ENCODE measurements around the gene KIF1A. TPM values are rescaled to one million over a fixed set of nuclear protein-coding genes. Genes with fewer than 3 reads are reported as not detected.

KIF1A gene
- total and polyA plus RNA-seq, 2 donors (not counting 3 experiments of a cell fraction or from before 2014, with no cell fraction given): 0.11 to 0.64 TPM

DNA sequence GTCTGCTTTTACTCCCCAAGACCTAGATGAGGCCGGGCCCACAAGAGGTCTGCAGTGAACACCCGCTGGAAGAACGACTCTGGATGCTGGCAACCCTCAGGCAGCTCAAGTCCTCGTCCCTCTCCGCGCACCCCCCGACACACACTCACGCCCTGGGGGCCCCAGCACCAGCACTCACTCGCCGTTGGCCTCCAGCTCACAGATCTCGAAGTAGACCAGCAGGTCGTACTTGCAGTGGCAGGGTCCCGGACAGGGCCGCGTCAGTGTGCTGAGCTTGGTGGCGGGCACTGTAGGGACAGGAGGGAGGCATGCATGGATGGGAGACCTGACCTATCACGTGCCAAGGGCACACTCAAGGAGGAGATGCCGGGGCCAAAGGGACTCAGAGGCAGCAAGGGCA lies 78.9 kb downstream of the KIF1A start:
- TF ChIP-seq GATA2 (IDR thresholded peaks at IDR 0.05; ENCODE audit: insufficient read depth, insufficient read length, low read depth, low read length): no peak
- no peak for TF ChIP-seq JUN (IDR thresholded peaks at IDR 0.05; ENCODE audit: borderline replicate concordance, insufficient read depth, insufficient read length, low read depth)
- no peak for TF ChIP-seq POLR2AphosphoS5 (IDR thresholded peaks at IDR 0.05; ENCODE audit: insufficient read depth, low read depth, low read length)
- no peaks in the 10 kb centered on the region for H3K27me3 ChIP-seq (ENCODE audit: control insufficient read depth in 2 of 2, insufficient read depth in 2 of 2, low read length in 2 of 2)
- no peak for FAIRE-seq
- intact Hi-C loops (cut with micrococcal nuclease) (no loop called here), dilution Hi-C loops (cut with MboI; ENCODE audit: extremely low pct_ligation_motif_present, low sequenced_read_pairs) (no loop called here)
- no peak overlapping the region for H2AFZ ChIP-seq (ENCODE audit: low read depth, low read length)
- H3K9me1 ChIP-seq (replicated peaks; ENCODE audit: control insufficient read depth, extremely low read depth, insufficient read depth, low read length): no peaks in the 10 kb centered on the region
- no peaks in the 10 kb centered on the region for H3K36me3 ChIP-seq (ENCODE audit: control insufficient read depth in 2 of 2, extremely low read depth in 1 of 2, insufficient read depth in 2 of 2, low read length in 2 of 2)
- H3K4me2 ChIP-seq (ENCODE audit: insufficient read depth, low read length): no peak overlapping the region
- ChIA-PET CTCF (no interaction called here), POLR2A (no interaction called here)
- no peak overlapping the region for H3K9ac ChIP-seq (replicated peaks; ENCODE audit: extremely low read depth, insufficient read depth, low read length)
- DNase-seq (ENCODE audit: low read depth, low spot score): no peak
- H3K4me3 ChIP-seq (replicated peaks in 1 of 3; ENCODE audit: insufficient read depth in 1 of 3, low read depth in 1 of 3, low read length in 3 of 3): no peak overlapping the region
- H3K79me2 ChIP-seq (ENCODE audit: control insufficient read depth, insufficient read depth, low read length): no peaks in the 10 kb centered on the region
- no peak overlapping the region for H3K27ac ChIP-seq (ENCODE audit: insufficient read depth, low read depth, low read length)
- H4K20me1 ChIP-seq (replicated peaks; ENCODE audit: control insufficient read depth, extremely low read depth, insufficient read depth, low read length): no peaks in the 10 kb centered on the region
- BruUV-seq (replicated peaks): no TSS peak
- H3K9me3 ChIP-seq (replicated peaks; ENCODE audit: control insufficient read depth, insufficient read depth, low read length): no peaks in the 10 kb centered on the region
- no peaks in the 10 kb centered on the region for H3K4me1 ChIP-seq (ENCODE audit: control insufficient read depth, extremely low read depth, insufficient read depth, low read length)

DNA sequence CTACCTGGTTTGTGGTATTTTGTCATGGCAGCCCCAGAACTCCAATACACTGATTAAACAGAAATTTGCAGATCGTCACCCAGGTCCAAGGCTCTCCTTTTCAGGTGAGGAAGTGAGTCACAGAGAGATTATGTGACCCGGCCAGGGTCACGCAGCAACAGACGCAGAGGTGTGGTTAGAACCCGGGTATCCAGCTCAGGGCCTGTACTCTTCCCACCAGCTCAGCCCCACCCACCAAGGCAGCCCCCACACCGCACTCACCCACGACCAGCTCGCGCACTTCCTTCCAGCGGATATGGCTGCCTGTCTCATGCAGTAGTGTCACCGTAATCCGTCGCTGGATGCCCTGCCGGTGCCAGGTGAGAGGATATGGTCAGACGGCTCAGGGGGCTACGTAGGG lies 80.2 kb downstream of the KIF1A start:
- DNase-seq (ENCODE audit: low read depth, low spot score): no peak
- H3K27ac ChIP-seq (ENCODE audit: insufficient read depth, low read depth, low read length): no peak overlapping the region
- H3K27me3 ChIP-seq (ENCODE audit: control insufficient read depth in 2 of 2, insufficient read depth in 2 of 2, low read length in 2 of 2): no peaks in the 10 kb centered on the region
- intact Hi-C loops (cut with micrococcal nuclease): no loop called here
- no peaks in the 10 kb centered on the region for H4K20me1 ChIP-seq (replicated peaks; ENCODE audit: control insufficient read depth, extremely low read depth, insufficient read depth, low read length)
- no TSS peak for BruUV-seq (replicated peaks)
- POLR2A ChIA-PET: no interaction called here
- CTCF ChIA-PET: no interaction called here
- no peak overlapping the region for H3K9ac ChIP-seq (replicated peaks; ENCODE audit: extremely low read depth, insufficient read depth, low read length)
- H3K4me2 ChIP-seq (ENCODE audit: insufficient read depth, low read length): no peak overlapping the region
- H2AFZ ChIP-seq (ENCODE audit: low read depth, low read length): no peak overlapping the region
- no peak for FAIRE-seq
- TF ChIP-seq POLR2A (IDR thresholded peaks at IDR 0.05; ENCODE audit: low read depth, low read length) (no peak), JUN (IDR thresholded peaks at IDR 0.05; ENCODE audit: borderline replicate concordance, insufficient read depth, insufficient read length, low read depth) (no peak), GATA2 (IDR thresholded peaks at IDR 0.05; ENCODE audit: insufficient read depth, insufficient read length, low read depth, low read length) (no peak), FOS (IDR thresholded peaks at IDR 0.05; ENCODE audit: borderline replicate concordance, insufficient read depth, low read length) (no peak)
- TF ChIP-seq, protein P1, sequence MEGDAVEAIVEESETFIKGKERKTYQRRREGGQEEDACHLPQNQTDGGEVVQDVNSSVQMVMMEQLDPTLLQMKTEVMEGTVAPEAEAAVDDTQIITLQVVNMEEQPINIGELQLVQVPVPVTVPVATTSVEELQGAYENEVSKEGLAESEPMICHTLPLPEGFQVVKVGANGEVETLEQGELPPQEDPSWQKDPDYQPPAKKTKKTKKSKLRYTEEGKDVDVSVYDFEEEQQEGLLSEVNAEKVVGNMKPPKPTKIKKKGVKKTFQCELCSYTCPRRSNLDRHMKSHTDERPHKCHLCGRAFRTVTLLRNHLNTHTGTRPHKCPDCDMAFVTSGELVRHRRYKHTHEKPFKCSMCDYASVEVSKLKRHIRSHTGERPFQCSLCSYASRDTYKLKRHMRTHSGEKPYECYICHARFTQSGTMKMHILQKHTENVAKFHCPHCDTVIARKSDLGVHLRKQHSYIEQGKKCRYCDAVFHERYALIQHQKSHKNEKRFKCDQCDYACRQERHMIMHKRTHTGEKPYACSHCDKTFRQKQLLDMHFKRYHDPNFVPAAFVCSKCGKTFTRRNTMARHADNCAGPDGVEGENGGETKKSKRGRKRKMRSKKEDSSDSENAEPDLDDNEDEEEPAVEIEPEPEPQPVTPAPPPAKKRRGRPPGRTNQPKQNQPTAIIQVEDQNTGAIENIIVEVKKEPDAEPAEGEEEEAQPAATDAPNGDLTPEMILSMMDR (IDR thresholded peaks at IDR 0.05; ENCODE audit: extremely low read depth in 1 of 2, insufficient read depth in 1 of 2, low read depth in 1 of 2, low read length in 2 of 2): no peak
- H3K4me1 ChIP-seq (ENCODE audit: control insufficient read depth, extremely low read depth, insufficient read depth, low read length): no peaks in the 10 kb centered on the region
- H3K9me3 ChIP-seq (replicated peaks; ENCODE audit: control insufficient read depth, insufficient read depth, low read length): no peaks in the 10 kb centered on the region
- dilution Hi-C loops (cut with MboI; ENCODE audit: extremely low pct_ligation_motif_present, low sequenced_read_pairs): no loop called here
- no peaks in the 10 kb centered on the region for H3K36me3 ChIP-seq (ENCODE audit: control insufficient read depth in 2 of 2, extremely low read depth in 1 of 2, insufficient read depth in 2 of 2, low read length in 2 of 2)
- no peaks in the 10 kb centered on the region for H3K79me2 ChIP-seq (ENCODE audit: control insufficient read depth, insufficient read depth, low read length)
- H3K4me3 ChIP-seq (replicated peaks in 1 of 3; ENCODE audit: insufficient read depth in 1 of 3, low read depth in 1 of 3, low read length in 3 of 3): no peak overlapping the region
- H3K9me1 ChIP-seq (replicated peaks; ENCODE audit: control insufficient read depth, extremely low read depth, insufficient read depth, low read length): no peaks in the 10 kb centered on the region

Measured in endothelial cell of umbilical vein (primary cell).